Tibial nerve (tissue), 3 donors: ENCODE data around the gene ANO1.

Experiments
- POLR2A ChIP-seq, 2 donors: fragments of 450-650 bp; IDR thresholded peaks; one replicate each; pipeline ENCODE4 v1.6.1; 2017; ENCODE audit warnings: antibody characterized with exemption in 2 of 2, mild to moderate bottlenecking in 2 of 2, moderate library complexity in 2 of 2
- TF ChIP-seq, protein P1 (sequence below), 5 experiments: fragments of 200-600 bp in 3 of 5; fragments of 450-650 bp in 2 of 5; sonication (generic) in 3 of 5; IDR thresholded peaks; one replicate each; pipeline ENCODE4 v1.5.1; 2016 to 2019; ENCODE audit warnings: antibody characterized with exemption in 5 of 5, mild to moderate bottlenecking in 3 of 5, moderate library complexity in 2 of 5

DNA sequence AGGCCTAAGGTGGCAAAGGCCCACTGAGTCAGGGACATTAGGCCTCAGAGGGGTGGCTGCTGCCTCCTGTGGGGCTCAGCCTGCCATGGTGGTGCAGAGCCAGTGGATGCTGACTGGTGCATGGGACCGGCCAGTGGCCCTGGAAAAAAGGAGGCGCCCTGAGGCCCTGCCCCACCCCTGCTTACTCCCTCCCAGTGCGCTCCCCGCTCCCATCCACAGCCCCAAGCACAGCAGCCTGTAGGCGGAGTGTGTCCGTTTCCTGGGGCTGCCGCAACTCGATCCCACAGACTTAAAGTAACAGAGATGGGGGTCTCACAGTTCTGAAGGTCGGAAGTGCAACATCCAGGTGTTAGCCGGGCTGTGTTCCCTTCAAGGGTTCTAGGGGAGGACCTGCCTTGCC, 86.6 kb downstream of the ANO1 start:
- TF ChIP-seq, protein P1, sequence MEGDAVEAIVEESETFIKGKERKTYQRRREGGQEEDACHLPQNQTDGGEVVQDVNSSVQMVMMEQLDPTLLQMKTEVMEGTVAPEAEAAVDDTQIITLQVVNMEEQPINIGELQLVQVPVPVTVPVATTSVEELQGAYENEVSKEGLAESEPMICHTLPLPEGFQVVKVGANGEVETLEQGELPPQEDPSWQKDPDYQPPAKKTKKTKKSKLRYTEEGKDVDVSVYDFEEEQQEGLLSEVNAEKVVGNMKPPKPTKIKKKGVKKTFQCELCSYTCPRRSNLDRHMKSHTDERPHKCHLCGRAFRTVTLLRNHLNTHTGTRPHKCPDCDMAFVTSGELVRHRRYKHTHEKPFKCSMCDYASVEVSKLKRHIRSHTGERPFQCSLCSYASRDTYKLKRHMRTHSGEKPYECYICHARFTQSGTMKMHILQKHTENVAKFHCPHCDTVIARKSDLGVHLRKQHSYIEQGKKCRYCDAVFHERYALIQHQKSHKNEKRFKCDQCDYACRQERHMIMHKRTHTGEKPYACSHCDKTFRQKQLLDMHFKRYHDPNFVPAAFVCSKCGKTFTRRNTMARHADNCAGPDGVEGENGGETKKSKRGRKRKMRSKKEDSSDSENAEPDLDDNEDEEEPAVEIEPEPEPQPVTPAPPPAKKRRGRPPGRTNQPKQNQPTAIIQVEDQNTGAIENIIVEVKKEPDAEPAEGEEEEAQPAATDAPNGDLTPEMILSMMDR (IDR thresholded peaks at IDR 0.05), result no peak
- no peak for TF ChIP-seq POLR2A (IDR thresholded peaks at IDR 0.05)
